Astrocyte of the hippocampus (primary cell): ENCODE results near the gene SAMHD1.
"Not testable (repeated sequence)": the region's sequence is repeated elsewhere in the genome, so short reads cannot be mapped to it uniquely, and the experiment has no call there.

Experiments used
- DNase-seq: peaks from one replicate; pipeline ENCODE4 v3.0.0; 2011; ENCODE audit warnings: low read depth, low spot score

Gene SAMHD1

DNA sequence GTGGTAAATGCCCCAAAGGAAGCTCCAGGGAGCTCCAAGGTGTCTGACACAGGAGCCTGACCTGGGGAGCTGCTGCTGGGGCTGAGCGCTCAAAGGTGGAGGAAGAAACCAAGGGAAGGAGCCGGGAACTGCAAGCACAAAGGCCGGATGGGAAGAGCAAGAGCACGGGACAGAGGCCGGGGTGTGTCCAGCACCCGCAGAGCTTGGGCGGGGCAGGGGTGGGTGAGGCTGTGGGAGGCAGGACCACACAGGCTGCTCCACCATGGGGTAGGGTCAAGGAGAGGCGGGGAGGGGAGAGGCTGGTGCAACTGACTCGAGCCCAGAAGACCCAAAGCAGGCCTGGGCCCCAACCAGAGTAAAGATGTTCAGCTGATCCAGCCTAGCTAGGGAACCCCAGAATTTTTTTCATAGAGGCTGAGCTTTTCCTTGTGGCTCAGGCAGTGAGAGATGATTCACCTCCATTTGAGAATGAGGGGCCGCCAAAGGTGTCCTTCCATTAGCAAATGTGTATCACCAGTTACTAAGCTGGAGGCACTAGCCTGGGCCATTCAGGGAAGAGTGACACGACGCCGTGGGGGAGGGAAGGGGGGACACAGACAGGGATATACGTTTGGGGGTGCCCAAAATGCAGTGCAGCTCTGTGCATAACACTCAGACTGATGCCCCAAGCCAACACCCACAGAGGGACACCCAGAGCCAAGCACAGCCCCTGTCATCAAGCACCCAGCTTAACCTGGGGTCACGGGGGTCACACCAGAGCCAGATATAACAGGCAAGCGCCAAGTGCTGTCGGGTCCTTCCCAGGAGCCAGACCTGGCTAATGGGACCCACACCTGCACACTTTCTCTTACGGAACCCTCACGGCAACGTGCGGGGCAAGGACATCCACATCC, 96.9 kb downstream of the SAMHD1 start:
- DNase-seq: no peak

DNA sequence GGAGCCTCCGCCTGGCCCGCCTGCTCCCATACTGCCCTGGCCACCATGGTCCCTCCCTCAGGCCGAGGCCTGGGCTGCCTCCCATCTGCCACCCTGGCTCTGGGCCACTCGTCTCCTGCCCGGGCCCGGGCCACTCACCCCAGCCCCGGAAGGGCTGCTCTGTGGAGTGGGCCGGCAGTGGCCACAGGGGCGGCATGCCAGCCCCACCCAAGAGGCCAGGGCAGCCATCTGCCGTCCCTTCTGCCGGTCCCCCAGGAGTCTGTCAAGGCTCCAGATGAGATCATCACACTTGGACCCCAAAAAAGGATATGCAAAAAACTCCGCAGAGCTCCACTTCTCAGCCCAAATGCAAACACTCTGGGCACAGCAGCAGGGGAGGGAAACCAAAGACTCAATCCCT, 99.3 kb downstream of the SAMHD1 start:
- DNase-seq: no peak

DNA sequence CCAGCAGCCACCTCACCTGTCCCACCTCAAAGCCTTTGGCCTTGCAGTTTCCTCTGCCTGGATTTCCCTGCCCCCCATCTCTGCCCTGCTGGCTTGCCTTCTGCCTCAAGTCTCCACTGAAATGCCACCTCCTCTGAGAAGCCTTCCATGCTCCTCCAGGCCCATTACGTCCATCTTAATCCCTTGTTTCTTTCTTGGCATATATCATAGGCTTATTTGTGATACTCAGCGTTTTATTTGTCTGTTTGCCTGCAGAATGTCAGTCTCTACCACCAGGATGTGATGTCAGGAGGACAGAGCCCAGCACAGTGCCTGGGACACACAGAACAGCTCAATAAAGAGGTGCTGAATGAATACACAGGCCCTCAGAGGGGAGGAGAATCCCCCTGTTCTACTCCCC, 100.0 kb downstream of the SAMHD1 start:
- DNase-seq: no peak

DNA sequence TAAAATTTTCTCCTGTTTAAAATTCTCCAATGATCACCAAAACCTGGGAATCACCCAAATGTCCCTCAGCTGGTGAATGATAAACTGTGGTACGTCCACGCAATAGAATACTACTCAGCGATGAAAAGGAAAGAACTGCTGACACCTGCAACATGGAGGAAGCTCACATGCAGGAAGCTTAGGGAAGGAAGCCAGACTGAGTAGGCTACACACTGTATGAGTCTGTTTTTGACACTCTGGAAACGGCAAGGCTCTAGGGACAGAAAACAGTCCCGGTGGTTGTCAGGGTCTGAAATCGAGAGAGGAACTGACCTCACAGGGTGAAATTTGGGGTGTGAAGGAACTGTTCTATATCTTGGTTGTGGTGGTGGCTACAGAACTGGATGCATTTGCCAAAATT, 100.7 kb downstream of the SAMHD1 start:
- DNase-seq: no peak

DNA sequence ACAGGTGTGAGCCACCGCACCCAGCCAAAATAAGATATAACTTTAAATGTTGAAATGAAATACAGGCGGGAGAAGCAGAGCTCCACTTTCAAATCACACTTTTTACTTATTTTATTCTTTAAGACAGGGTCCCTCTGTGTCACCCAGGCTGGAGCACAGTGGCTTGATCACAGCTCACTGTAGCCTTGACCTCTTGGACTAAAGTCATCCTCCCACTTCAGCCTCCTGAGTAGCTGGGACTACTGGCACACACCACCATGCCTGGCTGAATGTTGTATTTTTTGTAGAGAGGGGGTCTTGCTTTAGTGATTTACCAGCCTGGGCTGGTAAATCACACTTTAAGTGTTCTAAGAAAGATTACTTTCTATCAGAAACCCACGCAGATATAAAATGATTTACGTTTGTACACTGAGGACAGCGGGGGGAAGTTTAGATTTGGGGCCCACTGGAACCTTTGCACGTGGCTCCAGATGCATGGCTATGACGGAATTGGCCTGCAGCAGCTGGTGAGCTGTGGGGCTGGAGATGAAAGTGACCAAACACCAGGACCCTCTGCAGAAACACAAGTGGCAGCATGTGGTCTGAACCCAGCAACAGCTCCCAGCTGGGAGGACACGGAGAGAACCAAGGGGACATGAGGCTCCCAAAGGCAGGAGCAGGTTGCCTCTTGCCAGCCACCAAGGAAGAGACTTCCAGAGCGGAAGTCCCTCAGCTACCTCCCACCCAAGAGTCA, 102.0 kb downstream of the SAMHD1 start:
- DNase-seq: no peak

DNA sequence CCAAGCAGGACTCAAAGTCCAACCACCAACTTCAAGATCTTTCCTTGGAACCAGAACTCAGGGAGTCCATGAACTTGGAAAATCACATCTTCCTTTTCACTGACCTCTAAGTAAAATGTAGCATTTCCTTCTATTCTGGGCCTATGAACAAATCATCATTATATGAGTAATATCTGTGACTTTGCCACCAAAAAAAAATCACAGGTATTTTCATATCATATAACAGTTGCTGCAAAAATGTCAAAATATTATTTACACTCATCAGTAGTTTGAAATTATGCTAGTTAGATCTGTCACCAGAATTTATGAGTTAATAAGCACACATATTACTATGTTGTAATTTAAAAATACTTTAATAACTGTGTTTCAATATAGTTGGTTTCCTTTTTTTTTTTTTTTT, 102.8 kb downstream of the SAMHD1 start:
- DNase-seq: no peak

DNA sequence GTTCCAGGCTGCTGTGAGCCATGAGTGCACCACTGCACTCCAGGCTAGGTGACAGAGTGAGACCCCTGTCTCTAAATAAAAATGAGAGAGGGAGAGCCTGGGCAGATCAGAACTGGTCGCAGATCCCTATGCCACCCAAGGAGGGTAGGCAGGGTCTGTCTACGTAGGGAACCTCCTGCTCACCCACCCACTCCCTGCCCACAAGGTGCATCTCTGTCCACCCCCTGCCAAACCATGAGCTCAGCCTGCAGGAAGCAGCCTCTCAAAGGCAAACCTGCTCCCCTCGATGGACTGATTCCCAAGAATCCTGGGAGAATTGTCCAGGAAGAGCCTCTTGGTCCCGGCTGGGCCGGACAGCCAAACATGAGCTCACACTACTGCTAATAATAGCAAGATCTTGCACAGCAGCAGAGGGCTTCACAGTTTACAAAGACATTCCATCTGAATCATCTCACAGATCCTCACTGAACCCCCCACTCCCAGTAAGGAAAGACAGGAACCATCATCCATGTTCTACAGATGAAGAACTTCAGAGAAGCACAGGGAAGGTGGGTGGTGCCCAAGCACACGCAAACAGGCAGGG, 103.3 kb downstream of the SAMHD1 start:
- DNase-seq: peak; percentile 74

DNA sequence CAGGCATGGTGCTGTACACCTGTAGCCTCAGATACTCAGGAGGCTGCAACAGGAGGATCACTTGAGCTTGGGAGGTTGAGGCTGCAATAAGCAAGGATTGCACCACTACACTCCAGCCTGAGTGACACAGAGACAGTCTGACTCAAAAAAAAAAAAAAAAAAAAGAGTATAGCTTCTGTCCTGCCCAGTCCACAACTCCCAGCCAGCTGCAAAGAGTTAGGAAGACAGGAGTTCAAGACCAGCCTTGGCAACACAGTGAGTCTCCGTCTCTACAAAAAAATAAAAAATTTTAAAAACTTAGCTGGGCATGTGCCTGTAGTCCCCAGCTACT, 103.8 kb downstream of the SAMHD1 start:
- DNase-seq: no peak

DNA sequence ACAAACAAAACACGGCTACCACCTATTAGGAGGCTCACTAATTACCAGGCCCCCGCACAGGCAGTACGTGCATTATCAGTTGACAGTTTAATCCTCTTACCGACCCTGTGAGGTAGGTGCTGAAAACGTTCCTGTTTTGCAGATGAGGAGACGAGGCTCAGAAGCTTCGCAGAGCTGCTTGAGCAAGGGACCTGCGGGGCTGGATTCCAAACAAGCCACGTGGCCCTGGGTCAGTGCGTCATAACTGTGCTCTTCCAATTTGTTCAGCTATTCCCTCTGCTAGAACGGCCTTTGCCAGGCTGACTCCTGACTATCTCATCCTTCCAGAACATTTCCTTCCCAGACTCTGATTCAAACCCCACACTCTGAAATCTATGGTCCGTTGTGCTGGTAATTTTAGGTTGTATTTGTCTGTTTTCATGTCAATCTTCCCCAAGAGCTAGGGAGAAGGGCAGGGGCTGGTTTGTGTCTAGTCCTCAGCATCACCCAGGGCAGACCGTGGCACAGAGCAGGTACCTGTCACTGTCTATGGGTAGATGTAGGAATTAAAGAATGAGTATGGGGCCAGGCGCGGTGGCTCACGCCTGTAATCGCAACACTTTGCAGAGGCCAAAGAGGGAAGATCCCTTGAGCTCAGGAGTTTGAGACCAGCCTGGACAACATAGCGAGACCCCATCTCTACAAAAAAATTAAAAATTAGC, 104.3 kb downstream of the SAMHD1 start:
- DNase-seq: peak; percentile 80

DNA sequence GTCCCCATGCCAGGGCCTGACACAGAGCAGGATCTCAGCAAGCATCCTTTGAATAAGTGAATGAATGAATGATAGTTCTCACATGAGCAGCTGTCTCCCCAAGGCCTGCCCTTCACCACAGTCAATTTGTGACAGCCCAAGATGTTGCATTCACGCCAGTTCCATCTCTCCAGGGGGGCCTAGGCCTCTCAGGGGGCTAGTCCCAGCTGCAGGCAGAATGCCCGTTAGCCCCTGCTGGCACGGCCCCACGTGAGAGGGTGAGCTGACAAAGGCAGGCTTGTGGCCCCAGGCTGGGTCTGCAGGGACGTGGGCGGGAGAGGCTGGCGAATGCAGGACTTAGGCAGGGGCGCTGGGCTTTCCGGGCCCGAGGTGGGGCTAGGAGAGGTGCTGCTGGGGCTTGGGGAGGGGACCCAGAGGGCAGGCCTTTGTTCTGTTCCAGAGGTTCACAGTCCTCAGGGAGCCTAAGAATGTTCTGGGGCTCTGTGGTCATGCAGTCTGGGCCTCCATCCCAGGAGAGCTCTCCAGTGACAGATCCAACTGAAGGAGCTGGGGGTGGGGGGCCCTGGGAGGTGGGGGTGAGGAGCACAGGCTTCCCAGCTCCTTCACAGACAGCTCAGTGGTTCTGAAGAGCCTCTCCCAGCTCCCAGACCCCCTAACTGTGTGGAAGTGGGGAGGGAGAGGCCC, 106.1 kb downstream of the SAMHD1 start:
- DNase-seq: peak; percentile 51

DNA sequence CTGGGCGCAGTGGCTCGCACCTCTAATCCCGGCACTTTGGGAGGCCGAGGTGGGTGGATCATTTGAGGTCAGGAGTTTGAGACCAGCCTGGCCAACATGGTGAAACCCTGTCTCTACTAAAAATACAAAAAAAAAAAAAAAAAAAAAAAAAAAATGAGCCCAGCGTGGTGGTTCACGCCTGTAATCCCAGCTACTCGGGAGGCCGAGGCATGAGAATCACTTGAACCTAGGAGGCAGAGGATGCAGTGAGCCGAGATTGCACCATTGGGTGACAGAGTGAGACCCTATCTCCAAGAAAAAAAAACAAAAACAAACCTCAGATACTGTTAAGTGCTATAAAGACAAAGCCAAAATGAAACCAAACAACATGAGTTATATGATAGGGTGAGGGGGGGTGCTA, 110.5 kb downstream of the SAMHD1 start:
- DNase-seq: not testable (repeated sequence)
